Measurements from ENCODE around the gene IGF2. TPM values are rescaled to one million over a fixed set of nuclear protein-coding genes. Genes with fewer than 3 reads are reported as not detected.

Gene IGF2
- total RNA-seq, 4 donors from 2014 or later = 8.2 to 19.8 (median 12.2) TPM

DNA sequence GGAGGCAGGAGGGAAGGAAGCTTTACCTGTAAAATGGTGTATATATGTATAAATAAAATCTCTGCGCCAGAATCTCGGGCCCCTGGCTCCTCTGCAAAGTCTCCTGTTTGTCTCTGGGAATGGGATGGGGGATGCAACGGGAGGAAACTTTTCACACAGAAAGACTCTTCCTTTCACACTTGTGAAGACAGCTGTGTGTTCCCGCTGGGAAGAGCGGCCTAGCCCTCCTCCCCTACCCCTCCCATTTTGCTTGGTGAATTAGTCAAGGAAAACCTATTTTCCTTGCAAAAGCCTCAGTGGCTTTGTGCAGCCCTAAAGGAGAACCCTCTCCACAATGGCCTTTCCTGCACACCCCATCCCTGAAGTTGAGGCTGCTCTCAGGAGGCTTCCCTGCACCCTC lies 9.4 kb upstream of the IGF2 start:
- intact Hi-C loops (cut with DNase I; ENCODE audit: low total_unique reads) (no loop called here), in situ Hi-C loops (cut with MboI; ENCODE audit: low pct_ligation_motif_present in 1 of 4, low pct_unique_long_range_greater_than_20kb in 1 of 4, low sequenced_read_pairs in 3 of 4) (no loop called here)
- Histone ChIP-seq H3K36me3 (no peaks in the 10 kb centered on the region), H3K4me3 (no peak overlapping the region), H3K27me3 (peaks cover 78% of the 10 kb centered on the region), H3K4me1 (peaks cover 6 to 11% (median 9%) of the 10 kb centered on the region in 4 donors), H3K9me3 (no peaks in the 10 kb centered on the region), H3K27ac (no peak overlapping the region)
- TF ChIP-seq, protein P1, sequence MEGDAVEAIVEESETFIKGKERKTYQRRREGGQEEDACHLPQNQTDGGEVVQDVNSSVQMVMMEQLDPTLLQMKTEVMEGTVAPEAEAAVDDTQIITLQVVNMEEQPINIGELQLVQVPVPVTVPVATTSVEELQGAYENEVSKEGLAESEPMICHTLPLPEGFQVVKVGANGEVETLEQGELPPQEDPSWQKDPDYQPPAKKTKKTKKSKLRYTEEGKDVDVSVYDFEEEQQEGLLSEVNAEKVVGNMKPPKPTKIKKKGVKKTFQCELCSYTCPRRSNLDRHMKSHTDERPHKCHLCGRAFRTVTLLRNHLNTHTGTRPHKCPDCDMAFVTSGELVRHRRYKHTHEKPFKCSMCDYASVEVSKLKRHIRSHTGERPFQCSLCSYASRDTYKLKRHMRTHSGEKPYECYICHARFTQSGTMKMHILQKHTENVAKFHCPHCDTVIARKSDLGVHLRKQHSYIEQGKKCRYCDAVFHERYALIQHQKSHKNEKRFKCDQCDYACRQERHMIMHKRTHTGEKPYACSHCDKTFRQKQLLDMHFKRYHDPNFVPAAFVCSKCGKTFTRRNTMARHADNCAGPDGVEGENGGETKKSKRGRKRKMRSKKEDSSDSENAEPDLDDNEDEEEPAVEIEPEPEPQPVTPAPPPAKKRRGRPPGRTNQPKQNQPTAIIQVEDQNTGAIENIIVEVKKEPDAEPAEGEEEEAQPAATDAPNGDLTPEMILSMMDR (IDR thresholded peaks at IDR 0.05) = no peak
- TF ChIP-seq POLR2A (IDR thresholded peaks at IDR 0.05) = no peak
- no peak for TF ChIP-seq EP300 (IDR thresholded peaks at IDR 0.05; ENCODE audit: low read depth)
- no peak for TF ChIP-seq POLR2AphosphoS5 (IDR thresholded peaks at IDR 0.05)
- WGBS, 2 donors (ENCODE audit: low coverage in 1 of 2) = 25 to 50% methylated on average over 2 to 5 of the region's 5 CpGs
- no peak for DNase-seq

DNA sequence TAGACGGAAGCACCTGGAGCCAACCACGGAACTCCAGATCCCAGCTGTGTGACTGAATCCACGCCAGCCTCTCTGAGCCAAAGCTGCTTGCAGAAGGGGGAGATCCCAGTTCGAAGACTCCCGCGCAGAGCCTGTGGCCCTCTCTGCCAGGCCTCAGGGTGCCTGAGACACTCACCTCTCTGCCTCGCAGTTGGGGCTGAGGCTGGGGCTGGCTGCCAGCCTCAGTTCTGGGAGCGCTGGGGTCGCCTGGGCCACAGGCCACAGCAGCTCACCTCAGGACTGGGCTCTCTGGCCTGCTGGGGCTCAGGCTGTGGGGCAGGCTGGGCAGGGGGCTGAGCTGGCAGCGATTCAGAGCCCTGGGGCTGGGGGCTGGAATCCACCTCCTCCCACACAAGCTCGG lies 8.2 kb upstream of the IGF2 start:
- peaks cover 90% of the 10 kb centered on the region for H3K27me3 ChIP-seq
- peaks cover 6 to 11% (median 9%) of the 10 kb centered on the region in 4 donors for H3K4me1 ChIP-seq
- in situ Hi-C loops (cut with MboI; ENCODE audit: low pct_ligation_motif_present in 1 of 4, low pct_unique_long_range_greater_than_20kb in 1 of 4, low sequenced_read_pairs in 3 of 4) (no loop called here), intact Hi-C loops (cut with DNase I; ENCODE audit: low total_unique reads) (no loop called here)
- TF ChIP-seq POLR2AphosphoS5 (IDR thresholded peaks at IDR 0.05) (no peak), POLR2A (IDR thresholded peaks at IDR 0.05) (no peak), EP300 (IDR thresholded peaks at IDR 0.05; ENCODE audit: low read depth) (no peak)
- TF ChIP-seq, protein P1 (IDR thresholded peaks at IDR 0.05) = no peak
- H3K36me3 ChIP-seq = no peaks in the 10 kb centered on the region
- H3K27ac ChIP-seq = no peak overlapping the region
- DNase-seq = no peak
- 58% methylated on average over 7 of the region's 11 CpGs; no CpG with 5 or more reads in 1 of the 2 donors for WGBS, 2 donors (ENCODE audit: low coverage in 1 of 2)
- H3K4me3 ChIP-seq = no peak overlapping the region
- H3K9me3 ChIP-seq = no peaks in the 10 kb centered on the region

DNA sequence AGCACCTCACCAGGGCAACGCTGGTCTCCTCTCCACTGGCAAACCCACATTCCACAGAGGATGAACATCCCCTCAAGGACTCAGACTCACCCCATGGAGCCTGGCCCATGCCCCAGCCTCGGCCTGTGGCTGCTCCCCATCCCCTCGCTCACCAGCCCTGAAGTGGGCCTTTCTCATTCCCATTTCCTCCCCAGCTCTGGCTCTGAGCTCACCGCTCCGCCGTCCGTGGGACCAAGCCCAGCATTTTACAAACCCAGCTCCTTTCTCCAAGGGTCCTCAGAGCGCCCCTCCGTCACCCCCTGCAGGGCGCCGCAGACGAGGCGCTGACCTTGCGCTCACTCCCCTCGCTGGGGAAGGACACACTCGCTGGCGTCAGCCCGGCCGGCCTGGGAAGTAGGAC lies 6.9 kb upstream of the IGF2 start:
- Histone ChIP-seq H3K27ac (no peak overlapping the region), H3K27me3 (peaks cover 100% of the 10 kb centered on the region), H3K9me3 (no peaks in the 10 kb centered on the region), H3K4me3 (no peak overlapping the region), H3K4me1 (peaks cover 0 to 8% (median 6%) of the 10 kb centered on the region in 4 donors), H3K36me3 (no peaks in the 10 kb centered on the region)
- no peak for DNase-seq
- intact Hi-C loops (cut with DNase I; ENCODE audit: low total_unique reads) (no loop called here), in situ Hi-C loops (cut with MboI; ENCODE audit: low pct_ligation_motif_present in 1 of 4, low pct_unique_long_range_greater_than_20kb in 1 of 4, low sequenced_read_pairs in 3 of 4) (no loop called here)
- WGBS, 2 donors (ENCODE audit: low coverage in 1 of 2) = 60% methylated on average over 19 of the region's 19 CpGs; no CpG with 5 or more reads in 1 of the 2 donors
- TF ChIP-seq POLR2AphosphoS5 (IDR thresholded peaks at IDR 0.05) (no peak), POLR2A (IDR thresholded peaks at IDR 0.05) (no peak), EP300 (IDR thresholded peaks at IDR 0.05; ENCODE audit: low read depth) (no peak)
- TF ChIP-seq, protein P1 (IDR thresholded peaks at IDR 0.05) = no peak

DNA sequence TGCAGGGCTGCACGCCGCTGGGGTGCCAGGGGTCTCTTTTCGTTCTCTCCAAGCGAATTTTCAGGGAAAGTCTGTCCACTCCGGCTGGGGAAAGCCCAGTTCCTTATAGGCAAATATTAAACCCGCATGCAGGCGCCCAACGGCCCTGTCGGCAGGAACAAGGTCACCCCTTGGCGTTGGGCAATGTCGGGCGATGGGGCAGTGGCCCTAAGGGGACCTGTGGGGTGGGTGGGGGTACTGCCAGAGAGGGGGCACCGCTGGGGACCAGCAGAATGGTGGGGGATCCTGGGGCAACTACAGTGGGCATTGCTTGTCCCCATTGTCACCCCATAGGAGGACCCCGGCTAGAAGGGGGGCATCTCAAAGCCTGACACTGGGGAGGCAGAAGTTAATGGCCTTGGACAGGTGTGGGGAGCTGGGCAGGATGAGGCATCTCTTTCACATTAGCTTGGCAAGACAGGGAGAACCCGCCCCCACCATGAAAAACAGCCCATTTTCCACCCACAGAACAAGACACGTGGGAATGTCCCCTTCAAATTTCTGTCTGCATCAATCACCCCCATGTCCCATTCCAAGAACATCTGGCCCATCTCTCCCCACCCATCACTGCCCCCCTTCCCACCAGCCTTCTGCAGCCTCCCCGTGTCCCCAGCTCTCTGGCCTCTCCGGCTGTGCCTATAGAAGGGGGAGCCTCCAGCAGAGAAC lies 5.5 kb upstream of the IGF2 start:
- in situ Hi-C loops (cut with MboI; ENCODE audit: low pct_ligation_motif_present in 1 of 4, low pct_unique_long_range_greater_than_20kb in 1 of 4, low sequenced_read_pairs in 3 of 4) (no loop called here), intact Hi-C loops (cut with DNase I; ENCODE audit: low total_unique reads) (no loop called here)
- no peaks in the 10 kb centered on the region for H3K9me3 ChIP-seq
- no peak overlapping the region for H3K4me3 ChIP-seq
- 19 to 20% methylated on average over 1 to 18 of the region's 18 CpGs for WGBS, 2 donors (ENCODE audit: low coverage in 1 of 2)
- no peak for TF ChIP-seq EP300 (IDR thresholded peaks at IDR 0.05; ENCODE audit: low read depth)
- no peak for DNase-seq
- peaks cover 100% of the 10 kb centered on the region for H3K27me3 ChIP-seq
- H3K36me3 ChIP-seq = no peaks in the 10 kb centered on the region
- peaks cover 0 to 15% (median 9%) of the 10 kb centered on the region in 4 donors for H3K4me1 ChIP-seq
- H3K27ac ChIP-seq = no peak overlapping the region
